ENCODE measurements around the gene PSAP. TPM values are rescaled to one million over a fixed set of nuclear protein-coding genes. Genes with fewer than 3 reads are reported as not detected.
"Not testable (repeated sequence)": the region's sequence is repeated elsewhere in the genome, so short reads cannot be mapped to it uniquely, and the experiment has no call there.

Gene PSAP
- 676 TPM for total RNA-seq (ENCODE audit: unreplicated experiment)
- long read RNA-seq, transcript PSAP-202 (14 exons, 2,872 nt): major isoform, 693 of 738 reads
- long read RNA-seq, partial matches to known transcripts: 21 of 738 reads
- long read RNA-seq, other reads (novel, unspliced or antisense): 24 of 738 reads

DNA sequence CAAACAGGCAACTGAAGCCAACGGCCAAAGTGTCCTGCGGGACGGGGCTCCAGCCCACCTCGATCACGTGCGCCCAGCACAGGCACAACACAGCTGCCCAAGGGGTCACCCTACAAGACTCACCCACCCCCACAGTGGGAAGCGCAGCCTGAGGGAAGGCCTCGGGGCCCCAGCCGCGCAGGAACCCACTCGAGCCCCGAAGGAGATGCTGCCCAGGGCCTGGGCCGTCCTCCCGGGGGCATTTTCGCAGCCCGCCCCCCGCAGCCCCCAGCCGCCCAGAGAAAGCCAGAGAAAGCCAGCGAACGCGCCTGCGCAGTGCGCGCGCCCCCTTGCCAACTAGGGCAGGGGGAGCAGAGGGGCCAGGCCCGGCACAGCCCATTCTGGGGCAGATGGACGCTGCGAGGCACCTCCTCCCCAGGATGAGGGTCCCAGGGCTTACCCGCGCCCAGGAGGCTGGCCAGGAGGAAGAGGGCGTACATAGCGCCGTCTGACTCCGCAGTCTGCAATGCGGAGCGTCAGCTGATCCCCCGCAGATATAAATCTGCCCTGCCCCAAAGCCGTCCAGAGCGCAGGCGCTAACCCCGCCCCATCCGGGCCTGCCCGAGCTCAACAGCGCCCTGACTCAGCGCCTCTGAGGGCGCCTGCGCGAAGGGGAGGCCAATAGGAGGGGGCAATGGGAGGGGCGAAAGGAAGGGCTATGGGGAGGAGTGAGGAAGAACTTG is at the start of gene PSAP:
Gene PSAP, minus strand, starts transcription at position 509 of the 722 bp plus-strand sequence. Its CDS starts 30 bp downstream, at position 479.
- no peak for TF ChIP-seq CTCF (IDR thresholded peaks at IDR 0.05; ENCODE audit: unreplicated experiment)
- Mint-ChIP-seq H3K4me3 (ENCODE audit: unreplicated experiment) (peak within 1 kb of the TSS; percentile 97), H3K9me3 (ENCODE audit: unreplicated experiment) (no peaks in the 10 kb centered on the region), H3K27ac (ENCODE audit: unreplicated experiment) (peak within 1 kb of the TSS; percentile 96), H3K36me3 (ENCODE audit: low read depth, unreplicated experiment) (peaks cover 4% of the 10 kb centered on the region), H3K4me1 (ENCODE audit: unreplicated experiment) (peaks cover 21% of the 10 kb centered on the region), H3K27me3 (ENCODE audit: unreplicated experiment) (peaks cover 10% of the 10 kb centered on the region)
- peak; percentile 99 for DNase-seq (ENCODE audit: low spot score)

GRCh38 chr10:71900441-71901180 is 49.6 kb upstream of the PSAP start:
- Mint-ChIP-seq H3K4me1 (ENCODE audit: unreplicated experiment) (no peaks in the 10 kb centered on the region), H3K4me3 (ENCODE audit: unreplicated experiment) (no peak overlapping the region), H3K27me3 (ENCODE audit: unreplicated experiment) (no peaks in the 10 kb centered on the region), H3K36me3 (ENCODE audit: low read depth, unreplicated experiment) (no peaks in the 10 kb centered on the region), H3K9me3 (ENCODE audit: unreplicated experiment) (no peaks in the 10 kb centered on the region), H3K27ac (ENCODE audit: unreplicated experiment) (no peak overlapping the region)
- no peak for DNase-seq (ENCODE audit: low spot score)
- no peak for TF ChIP-seq CTCF (IDR thresholded peaks at IDR 0.05; ENCODE audit: unreplicated experiment)

- Mint-ChIP-seq H3K27me3 (ENCODE audit: unreplicated experiment) (no peaks in the 10 kb centered on the region), H3K9me3 (ENCODE audit: unreplicated experiment) (no peaks in the 10 kb centered on the region), H3K27ac (ENCODE audit: unreplicated experiment) (no peak overlapping the region), H3K4me3 (ENCODE audit: unreplicated experiment) (no peak overlapping the region), H3K4me1 (ENCODE audit: unreplicated experiment) (no peaks in the 10 kb centered on the region), H3K36me3 (ENCODE audit: low read depth, unreplicated experiment) (no peaks in the 10 kb centered on the region)
- no peak for TF ChIP-seq CTCF (IDR thresholded peaks at IDR 0.05; ENCODE audit: unreplicated experiment)
- no peak for DNase-seq (ENCODE audit: low spot score)
Observed at GRCh38 chr10:71899665-71900412, 48.8 kb upstream of the PSAP start.

GRCh38 chr10:71898346-71898745 is 47.3 kb upstream of the PSAP start:
- not testable (repeated sequence) for H3K27ac Mint-ChIP-seq (ENCODE audit: unreplicated experiment); H3K9me3 Mint-ChIP-seq (ENCODE audit: unreplicated experiment); H3K36me3 Mint-ChIP-seq (ENCODE audit: low read depth, unreplicated experiment); H3K4me1 Mint-ChIP-seq (ENCODE audit: unreplicated experiment); DNase-seq (ENCODE audit: low spot score); H3K4me3 Mint-ChIP-seq (ENCODE audit: unreplicated experiment); H3K27me3 Mint-ChIP-seq (ENCODE audit: unreplicated experiment)

DNA sequence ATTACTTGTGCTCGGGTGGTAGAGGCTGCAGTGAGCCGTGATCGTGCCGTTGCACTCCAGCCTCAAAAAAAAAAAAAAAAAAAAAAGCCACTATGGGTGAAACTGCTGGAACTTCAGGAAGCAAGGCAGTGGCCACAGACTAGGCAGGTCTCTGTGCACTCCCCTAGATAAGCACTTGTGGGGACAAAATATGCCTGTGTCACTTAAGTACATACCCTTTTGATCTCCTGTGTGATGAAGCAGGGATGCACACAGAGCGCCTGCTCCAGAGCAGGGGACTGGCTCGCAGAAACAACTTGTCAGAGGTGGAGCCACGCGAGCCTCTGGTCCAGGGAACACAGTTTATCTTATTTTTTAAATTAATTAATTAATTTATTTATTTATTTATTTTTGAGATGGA is 42.9 kb upstream of the PSAP start:
- Mint-ChIP-seq H3K4me1 (ENCODE audit: unreplicated experiment) (peaks cover 4% of the 10 kb centered on the region), H3K4me3 (ENCODE audit: unreplicated experiment) (no peak overlapping the region), H3K36me3 (ENCODE audit: low read depth, unreplicated experiment) (no peaks in the 10 kb centered on the region), H3K27me3 (ENCODE audit: unreplicated experiment) (peaks cover 5% of the 10 kb centered on the region), H3K9me3 (ENCODE audit: unreplicated experiment) (no peaks in the 10 kb centered on the region), H3K27ac (ENCODE audit: unreplicated experiment) (no peak overlapping the region)
- TF ChIP-seq CTCF (IDR thresholded peaks at IDR 0.05; ENCODE audit: unreplicated experiment): no peak
- DNase-seq (ENCODE audit: low spot score): no peak

Measured in endothelial cell (in vitro differentiated cells).